Mesendoderm (in vitro differentiated cells): ENCODE measurements around the gene RPAP3.

ENCODE experiments used
- DNase-seq: peaks from one replicate; pipeline ENCODE4 v3.0.0; 2013
- H2AK5ac ChIP-seq: 2 replicates; pipeline ENCODE4 v1.6.1; 2013; ENCODE audit warnings: low read length, inconsistent platforms
- H2BK120ac ChIP-seq: 2 replicates; pipeline ENCODE4 v1.6.1; 2013; ENCODE audit warnings: low read depth, mild to moderate bottlenecking, low read length, moderate library complexity, mixed read lengths
- H2BK15ac ChIP-seq: replicated peaks from 2 replicates; pipeline ENCODE4 v1.6.1; 2013; ENCODE audit warnings: low read depth, mild to moderate bottlenecking, moderate library complexity
- H2BK5ac ChIP-seq: 2 replicates; pipeline ENCODE4 v1.6.1; 2013; ENCODE audit warnings: low read length, inconsistent platforms
- H3K18ac ChIP-seq: 2 replicates; pipeline ENCODE4 v1.6.1; 2013; ENCODE audit warnings: mild to moderate bottlenecking, low read length, mixed read lengths
- H3K23ac ChIP-seq: one replicate; pipeline ENCODE4 v1.6.1; 2013; ENCODE audit warnings: low read length
- H3K27ac ChIP-seq: 2 replicates; pipeline ENCODE4 v1.5.1; 2013; ENCODE audit warnings: low read depth, mild to moderate bottlenecking, inconsistent platforms, low read length, moderate library complexity
- H3K27me3 ChIP-seq: 2 replicates; pipeline ENCODE4 v1.6.1; 2013; ENCODE audit warnings: low read length, control low read depth, mild to moderate bottlenecking, inconsistent platforms; ENCODE audit not compliant: insufficient read depth, poor library complexity
- H3K36me3 ChIP-seq: 2 replicates; pipeline ENCODE4 v1.6.1; 2013; ENCODE audit warnings: low read length, inconsistent platforms; ENCODE audit not compliant: control insufficient read depth, insufficient read depth
- H3K4ac ChIP-seq: one replicate; pipeline ENCODE4 v1.6.1; 2013; ENCODE audit warnings: low read depth, mild to moderate bottlenecking, low read length, moderate library complexity
- H3K4me1 ChIP-seq: 2 replicates; pipeline ENCODE4 v1.6.1; 2013; ENCODE audit warnings: low read depth, low read length, inconsistent platforms; ENCODE audit not compliant: control insufficient read depth
- H3K4me2 ChIP-seq: 2 replicates; pipeline ENCODE4 v1.6.1; 2013; ENCODE audit warnings: low read length
- H3K4me3 ChIP-seq: 2 replicates; pipeline ENCODE4 v1.5.1; 2013; ENCODE audit warnings: mild to moderate bottlenecking, low read length
- H3K56ac ChIP-seq: one replicate; pipeline ENCODE4 v1.6.1; 2013; ENCODE audit warnings: low read length
- H3K79me1 ChIP-seq: 2 replicates; pipeline ENCODE4 v1.6.1; 2013; ENCODE audit warnings: low read length, inconsistent platforms
- H3K79me2 ChIP-seq: 2 replicates; pipeline ENCODE4 v1.6.1; 2013; ENCODE audit warnings: mild to moderate bottlenecking, low read length; ENCODE audit not compliant: control insufficient read depth, insufficient read depth
- H3K9ac ChIP-seq: 2 replicates; pipeline ENCODE4 v1.6.1; 2013; ENCODE audit warnings: low read length, inconsistent platforms
- H4K5ac ChIP-seq: one replicate; pipeline ENCODE4 v1.6.1; 2013; ENCODE audit warnings: low read length
- H4K8ac ChIP-seq: one replicate; pipeline ENCODE4 v1.6.1; 2013; ENCODE audit warnings: low read depth, mild to moderate bottlenecking, control low read depth, low read length, moderate library complexity
- WGBS: extraction: QIAGEN DNeasy Blood & Tissue Kit; methylation state at CpG from one replicate; pipeline ENCODE4 v1.1.7; 2013; ENCODE audit warnings: low lambda C conversion rate, missing lambda C conversion rate; ENCODE audit not compliant: insufficient coverage; ENCODE audit errors: extremely low coverage; 5-methylcytosine and 5-hydroxymethylcytosine counted together

RPAP3 gene

DNA sequence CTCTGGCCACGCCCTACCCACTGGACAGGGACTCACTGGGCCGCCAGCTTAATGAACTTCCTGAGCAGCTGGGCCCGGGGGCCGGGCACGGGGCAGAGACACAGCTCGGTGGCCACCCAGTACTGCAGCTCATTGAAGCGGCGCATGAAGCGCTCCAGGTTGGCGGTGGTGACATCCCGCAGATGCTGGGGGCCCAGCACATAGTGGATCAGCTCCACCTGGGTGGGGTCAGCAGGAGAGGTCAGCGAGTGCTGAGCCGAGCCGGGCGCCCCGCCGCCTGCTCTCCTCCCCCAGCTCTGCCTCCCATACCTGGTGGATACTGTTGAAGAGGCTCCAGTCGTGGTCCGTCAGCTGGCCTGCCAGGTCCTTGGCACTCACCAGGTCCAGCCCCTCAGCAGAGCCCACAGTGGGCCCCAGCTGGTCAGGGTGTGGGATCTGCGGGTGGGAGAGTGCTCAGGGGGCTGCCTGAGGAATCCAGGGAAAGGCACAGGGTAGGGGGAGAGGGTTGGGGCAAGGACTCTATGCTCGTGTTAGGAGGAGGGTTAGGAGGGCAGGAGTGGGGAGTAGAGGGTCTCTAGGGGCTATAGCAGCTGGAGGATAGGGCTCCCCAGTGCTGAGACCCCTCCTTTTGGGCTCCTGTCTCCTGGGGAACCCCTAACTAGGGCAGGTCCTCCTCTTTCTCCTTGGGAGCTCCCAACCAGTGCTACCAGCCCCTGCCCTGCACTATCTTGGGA, 34.9 kb upstream of the RPAP3 start:
- H3K27me3 ChIP-seq: no peaks in the 10 kb centered on the region
- H3K27ac ChIP-seq: no peak overlapping the region
- no peak overlapping the region for H2BK120ac ChIP-seq
- H3K4me2 ChIP-seq: no peak overlapping the region
- H4K8ac ChIP-seq: no peak overlapping the region
- H3K23ac ChIP-seq: no peak overlapping the region
- H2AK5ac ChIP-seq: no peak overlapping the region
- H3K36me3 ChIP-seq: no peaks in the 10 kb centered on the region
- H3K9ac ChIP-seq: no peak overlapping the region
- H2BK15ac ChIP-seq: no peak overlapping the region
- WGBS: no CpG with 5 or more reads among the region's 21 CpGs
- H3K79me1 ChIP-seq: no peaks in the 10 kb centered on the region
- H3K4ac ChIP-seq: no peak overlapping the region
- H2BK5ac ChIP-seq: no peak overlapping the region
- H3K79me2 ChIP-seq: no peaks in the 10 kb centered on the region
- DNase-seq: no peak
- H3K4me1 ChIP-seq: no peaks in the 10 kb centered on the region
- no peak overlapping the region for H4K5ac ChIP-seq
- no peak overlapping the region for H3K18ac ChIP-seq
- no peak overlapping the region for H3K56ac ChIP-seq
- H3K4me3 ChIP-seq: no peak overlapping the region

DNA sequence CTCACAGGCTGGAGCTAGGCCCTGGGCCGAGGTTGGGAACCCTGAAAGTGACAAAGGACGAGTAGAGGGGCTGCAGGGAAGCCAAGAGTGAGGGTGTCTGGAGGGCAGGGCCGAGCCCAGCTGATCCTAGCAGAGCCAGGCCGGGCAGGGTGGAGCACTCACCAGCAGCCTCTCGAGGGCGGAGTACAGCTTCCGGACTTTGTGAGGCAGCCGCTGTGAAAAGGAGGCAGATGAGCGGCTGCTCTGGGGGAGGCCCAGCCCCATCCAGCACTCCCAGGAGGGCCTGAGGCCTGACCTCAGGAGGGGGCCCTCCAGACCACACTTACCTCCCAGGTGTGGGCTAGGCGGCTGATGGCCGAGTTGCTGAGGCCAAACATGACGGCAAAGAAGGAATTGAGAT, 34.1 kb upstream of the RPAP3 start:
- no peaks in the 10 kb centered on the region for H3K79me1 ChIP-seq
- H4K5ac ChIP-seq: no peak overlapping the region
- peaks cover 4% of the 10 kb centered on the region for H3K4me1 ChIP-seq
- no peak overlapping the region for H4K8ac ChIP-seq
- no peak overlapping the region for H3K9ac ChIP-seq
- H3K18ac ChIP-seq: no peak overlapping the region
- H3K56ac ChIP-seq: no peak overlapping the region
- H3K27ac ChIP-seq: no peak overlapping the region
- H3K23ac ChIP-seq: no peak overlapping the region
- H3K4me3 ChIP-seq: no peak overlapping the region
- no peak overlapping the region for H2BK120ac ChIP-seq
- H2AK5ac ChIP-seq: no peak overlapping the region
- no peak for DNase-seq
- no peak overlapping the region for H3K4ac ChIP-seq
- H3K27me3 ChIP-seq: no peaks in the 10 kb centered on the region
- H3K36me3 ChIP-seq: no peaks in the 10 kb centered on the region
- no peak overlapping the region for H2BK5ac ChIP-seq
- no peak overlapping the region for H3K4me2 ChIP-seq
- H2BK15ac ChIP-seq: no peak overlapping the region
- no peaks in the 10 kb centered on the region for H3K79me2 ChIP-seq
- no CpG with 5 or more reads among the region's 12 CpGs for WGBS

DNA sequence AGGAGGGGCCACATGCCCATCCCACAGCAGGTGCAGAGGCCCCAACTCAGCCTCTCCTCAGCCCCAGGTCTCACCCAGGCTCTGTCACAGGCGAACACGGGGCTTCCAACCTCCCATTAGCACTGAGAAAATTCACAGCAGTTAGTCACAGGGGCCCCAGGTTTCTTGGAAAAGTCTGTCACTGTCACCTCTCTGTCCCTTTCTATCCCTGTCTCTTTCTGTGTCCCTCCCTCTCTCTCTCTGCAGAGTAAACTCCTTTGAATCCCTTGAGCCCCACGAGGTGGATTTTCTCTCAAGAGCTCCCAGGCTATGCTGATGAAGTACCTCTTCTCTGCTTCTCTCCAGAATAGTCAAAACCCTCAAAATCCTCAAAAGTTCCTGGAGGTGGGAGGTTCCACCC, 33.5 kb upstream of the RPAP3 start:
- no peak overlapping the region for H2BK120ac ChIP-seq
- no peak overlapping the region for H3K23ac ChIP-seq
- H3K4me1 ChIP-seq: peaks cover 6% of the 10 kb centered on the region
- no CpG with 5 or more reads among the region's 3 CpGs for WGBS
- no peak overlapping the region for H3K4me3 ChIP-seq
- no peak overlapping the region for H2AK5ac ChIP-seq
- no peak overlapping the region for H4K8ac ChIP-seq
- no peak for DNase-seq
- no peak overlapping the region for H2BK5ac ChIP-seq
- no peaks in the 10 kb centered on the region for H3K36me3 ChIP-seq
- H3K27ac ChIP-seq: no peak overlapping the region
- H3K4me2 ChIP-seq: no peak overlapping the region
- no peak overlapping the region for H3K9ac ChIP-seq
- H3K18ac ChIP-seq: no peak overlapping the region
- H2BK15ac ChIP-seq: no peak overlapping the region
- H4K5ac ChIP-seq: no peak overlapping the region
- no peak overlapping the region for H3K4ac ChIP-seq
- no peak overlapping the region for H3K56ac ChIP-seq
- no peaks in the 10 kb centered on the region for H3K79me1 ChIP-seq
- no peaks in the 10 kb centered on the region for H3K27me3 ChIP-seq
- H3K79me2 ChIP-seq: no peaks in the 10 kb centered on the region

DNA sequence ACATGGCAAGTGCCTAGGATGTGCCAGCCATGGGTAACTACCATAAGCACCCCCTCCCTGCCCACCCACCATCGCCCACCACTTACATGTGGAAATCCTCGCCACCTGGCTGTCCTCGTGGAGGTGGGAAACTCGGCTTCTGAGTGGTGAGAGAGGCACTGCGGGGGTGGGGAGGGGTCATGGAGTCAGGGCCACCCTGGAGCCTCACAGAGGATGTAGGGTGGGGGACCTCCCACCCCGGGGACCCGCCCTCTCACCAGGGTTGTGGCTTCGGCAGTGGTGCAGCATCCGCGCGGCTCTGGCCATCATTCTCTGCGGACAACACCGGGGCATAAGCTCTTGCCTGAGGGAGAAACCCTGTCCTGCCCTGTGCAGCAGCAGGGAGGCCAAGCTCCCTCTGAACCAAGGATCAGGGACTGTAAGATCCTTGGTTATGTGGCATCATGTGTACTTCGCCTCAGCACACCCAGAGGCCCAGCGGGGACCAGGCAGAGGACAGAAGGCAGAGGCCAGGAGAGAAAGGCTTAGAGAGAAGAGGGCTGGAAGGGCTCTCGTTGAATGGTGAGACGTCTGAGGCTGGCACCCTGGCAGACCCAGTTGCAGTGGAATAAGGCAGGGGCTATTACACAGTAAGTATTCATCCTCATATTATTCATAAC, 32.2 kb upstream of the RPAP3 start:
- no peak overlapping the region for H4K8ac ChIP-seq
- no peak overlapping the region for H3K18ac ChIP-seq
- no peak overlapping the region for H3K9ac ChIP-seq
- H3K4me2 ChIP-seq: no peak overlapping the region
- H2BK15ac ChIP-seq: no peak overlapping the region
- no CpG with 5 or more reads among the region's 17 CpGs for WGBS
- H3K4me3 ChIP-seq: no peak overlapping the region
- H3K79me2 ChIP-seq: no peaks in the 10 kb centered on the region
- no peak for DNase-seq
- H3K56ac ChIP-seq: no peak overlapping the region
- H2BK120ac ChIP-seq: no peak overlapping the region
- H2AK5ac ChIP-seq: no peak overlapping the region
- H3K36me3 ChIP-seq: no peaks in the 10 kb centered on the region
- H2BK5ac ChIP-seq: no peak overlapping the region
- no peaks in the 10 kb centered on the region for H3K27me3 ChIP-seq
- peaks cover 6% of the 10 kb centered on the region for H3K4me1 ChIP-seq
- no peak overlapping the region for H3K27ac ChIP-seq
- H3K4ac ChIP-seq: no peak overlapping the region
- H3K23ac ChIP-seq: no peak overlapping the region
- H4K5ac ChIP-seq: no peak overlapping the region
- H3K79me1 ChIP-seq: no peaks in the 10 kb centered on the region

DNA sequence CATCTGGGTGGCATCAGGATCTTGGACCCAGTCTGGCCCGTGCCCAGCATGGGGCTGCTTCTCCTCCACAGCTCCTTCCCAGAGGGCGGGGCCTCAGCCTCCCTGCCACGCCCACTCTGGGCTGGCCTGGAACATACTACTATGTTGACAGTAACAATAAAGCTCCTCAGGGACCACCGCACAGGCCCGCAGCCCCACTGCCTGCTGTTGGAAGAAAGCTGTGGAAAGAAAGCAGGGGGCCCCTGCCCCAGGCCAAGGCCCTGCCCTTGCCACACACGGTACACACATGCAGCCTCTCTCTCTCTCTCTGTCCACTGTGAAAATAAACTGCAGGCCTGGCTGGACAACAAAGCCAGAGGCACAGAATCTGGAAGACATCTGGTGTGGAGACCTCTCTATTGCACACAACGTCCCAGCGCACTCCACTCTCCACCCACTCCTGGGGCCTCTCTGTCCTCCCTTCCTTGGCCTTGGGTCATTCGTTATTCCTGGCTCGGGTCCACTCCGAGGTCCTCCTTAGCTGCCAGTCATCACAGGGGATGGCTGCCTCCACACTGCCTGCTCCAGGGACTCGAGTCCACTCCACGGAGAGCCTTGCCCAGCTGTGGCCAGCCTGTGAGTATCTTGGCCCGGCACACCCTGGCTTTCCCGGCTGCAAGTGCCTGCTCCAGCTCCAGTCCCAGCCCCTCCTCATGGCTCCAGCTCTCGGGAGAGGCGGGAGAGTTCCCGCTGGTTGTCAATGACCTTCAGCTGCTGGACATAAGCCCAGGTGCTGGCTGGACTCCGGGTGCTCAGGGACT, 31.2 kb upstream of the RPAP3 start:
- Histone ChIP-seq H3K36me3 (no peaks in the 10 kb centered on the region), H3K18ac (no peak overlapping the region), H3K4me1 (peaks cover 6% of the 10 kb centered on the region), H3K27me3 (no peaks in the 10 kb centered on the region), H2AK5ac (no peak overlapping the region), H2BK120ac (no peak overlapping the region), H2BK5ac (no peak overlapping the region), H3K4me2 (no peak overlapping the region), H3K79me1 (no peaks in the 10 kb centered on the region), H3K9ac (no peak overlapping the region), H2BK15ac (no peak overlapping the region), H3K4ac (no peak overlapping the region), H3K79me2 (no peaks in the 10 kb centered on the region), H3K27ac (no peak overlapping the region), H3K56ac (no peak overlapping the region), H3K4me3 (no peak overlapping the region), H4K8ac (no peak overlapping the region), H4K5ac (no peak overlapping the region), H3K23ac (no peak overlapping the region)
- no CpG with 5 or more reads among the region's 19 CpGs for WGBS
- no peak for DNase-seq
